Liver (tissue), 3 donors: Measurements from ENCODE around the gene CA5A.
"Not testable (repeated sequence)": the region's sequence is repeated elsewhere in the genome, so short reads cannot be mapped to it uniquely, and the experiment has no call there.

ENCODE experiments used
- CTCF ChIP-seq: fragments of 150-350 bp; IDR thresholded peaks from 2 replicates; pipeline ENCODE4 v1.5.1; 2017; ENCODE audit warnings: improper control_type of control experiment, low read depth, low read length; ENCODE audit not compliant: missing input control
- FOXA1 ChIP-seq: IDR thresholded peaks from 2 replicates; pipeline ENCODE4 v1.6.1; 2016; ENCODE audit warnings: antibody characterized with exemption
- MAX ChIP-seq: IDR thresholded peaks from 2 replicates; pipeline ENCODE4 v1.6.1; 2016; ENCODE audit warnings: antibody characterized with exemption
- NR2F2 ChIP-seq: IDR thresholded peaks from 2 replicates; pipeline ENCODE4 v1.6.1; 2016; ENCODE audit warnings: antibody characterized with exemption
- SP1 ChIP-seq: IDR thresholded peaks from 2 replicates; pipeline ENCODE4 v1.6.1; 2018; ENCODE audit warnings: antibody characterized with exemption, mild to moderate bottlenecking
- donor health status: healthy.
- donor health status: healthy.

DNA sequence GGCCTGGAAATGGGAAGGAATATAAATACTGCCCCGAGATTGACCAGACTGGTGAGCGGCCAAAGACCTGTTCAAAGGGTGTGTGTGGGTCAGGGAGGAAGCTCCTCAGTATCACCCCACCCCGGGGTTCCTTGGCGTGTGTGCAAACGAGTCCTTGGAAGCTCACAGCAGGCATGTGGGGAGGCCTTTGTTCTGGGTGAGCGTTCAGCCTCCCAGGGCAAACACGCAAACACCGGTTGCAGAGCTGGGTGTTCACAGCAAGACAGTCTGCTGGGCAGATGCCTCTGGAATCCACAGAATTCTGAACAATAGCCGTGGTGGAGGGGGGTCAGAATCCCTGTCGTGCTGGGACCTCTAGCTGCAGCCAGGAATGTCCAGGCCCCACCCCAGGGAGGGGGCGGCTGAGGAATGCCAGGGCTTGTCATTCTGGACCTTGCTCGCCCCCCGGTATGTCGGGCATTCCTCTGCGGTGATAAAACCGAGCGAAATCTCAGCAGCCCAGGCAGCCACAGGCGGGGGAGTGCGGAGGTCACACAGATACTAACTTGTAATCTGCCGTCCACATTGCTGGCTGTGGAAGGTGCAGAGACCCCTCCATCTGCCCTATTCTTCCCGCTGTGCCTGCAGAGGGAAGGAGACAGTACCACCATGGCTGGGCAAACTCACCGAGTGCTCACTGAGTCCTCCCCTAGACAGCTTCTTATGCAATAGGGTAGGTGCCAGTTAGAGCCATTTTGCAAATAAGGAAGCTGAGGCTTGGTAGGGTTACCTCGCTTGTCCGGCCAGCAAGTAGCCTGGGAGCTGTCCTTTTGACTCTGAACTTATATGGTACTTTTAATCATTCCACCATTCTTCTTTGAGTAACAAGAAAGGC is 65.7 kb downstream of the CA5A start:
- TF ChIP-seq SP1, CTCF, FOXA1, NR2F2, MAX: not testable (repeated sequence)
